SKM-1 treated with dmso at 0.1 percent for 144 hours (cell line): ENCODE results near the gene GZMM.

Experiments used
- DNase-seq: peaks from one replicate; lab custom pipeline; 2025; ENCODE audit not compliant: unreplicated experiment; lab: John Stamatoyannopoulos, UW

Gene GZMM

DNA sequence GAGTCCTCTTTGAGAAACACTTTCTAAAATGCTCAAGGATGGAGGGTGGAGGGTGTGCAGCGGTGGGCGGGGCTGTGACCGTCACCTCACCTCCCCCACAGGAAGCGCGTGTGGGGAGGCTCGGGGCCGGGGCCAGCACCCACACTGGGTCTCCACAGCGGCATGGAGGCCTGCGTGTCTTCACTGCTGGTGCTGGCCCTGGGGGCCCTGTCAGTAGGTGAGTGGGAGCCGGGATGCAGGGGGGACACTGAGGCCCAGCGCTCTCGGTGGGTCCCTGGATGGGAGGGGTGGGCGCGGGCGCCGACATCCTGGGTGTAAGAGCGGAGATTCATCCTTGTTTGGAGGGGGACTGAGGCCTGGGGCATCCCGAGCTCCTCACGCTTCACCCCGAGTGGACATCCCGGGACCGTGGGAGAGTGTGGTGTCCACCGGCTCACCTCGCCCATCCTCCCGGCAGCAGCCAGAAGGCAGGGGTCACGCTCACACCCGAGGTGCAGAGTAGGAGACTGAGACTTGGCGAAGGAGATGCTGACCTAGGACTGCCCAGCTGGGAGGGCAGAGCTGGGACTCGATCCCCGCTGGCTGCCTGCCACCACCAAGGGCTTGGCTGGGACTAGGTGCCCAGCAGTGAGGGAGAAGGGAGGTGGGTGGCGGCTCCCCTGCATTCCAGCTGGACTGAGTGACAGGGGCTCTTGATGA lies at the start of gene GZMM:
TSS of gene GZMM (plus strand) at position 144 of the 699 bp plus-strand sequence. CDS start at position 163, 19 bp downstream.
- DNase-seq: no peak

DNA sequence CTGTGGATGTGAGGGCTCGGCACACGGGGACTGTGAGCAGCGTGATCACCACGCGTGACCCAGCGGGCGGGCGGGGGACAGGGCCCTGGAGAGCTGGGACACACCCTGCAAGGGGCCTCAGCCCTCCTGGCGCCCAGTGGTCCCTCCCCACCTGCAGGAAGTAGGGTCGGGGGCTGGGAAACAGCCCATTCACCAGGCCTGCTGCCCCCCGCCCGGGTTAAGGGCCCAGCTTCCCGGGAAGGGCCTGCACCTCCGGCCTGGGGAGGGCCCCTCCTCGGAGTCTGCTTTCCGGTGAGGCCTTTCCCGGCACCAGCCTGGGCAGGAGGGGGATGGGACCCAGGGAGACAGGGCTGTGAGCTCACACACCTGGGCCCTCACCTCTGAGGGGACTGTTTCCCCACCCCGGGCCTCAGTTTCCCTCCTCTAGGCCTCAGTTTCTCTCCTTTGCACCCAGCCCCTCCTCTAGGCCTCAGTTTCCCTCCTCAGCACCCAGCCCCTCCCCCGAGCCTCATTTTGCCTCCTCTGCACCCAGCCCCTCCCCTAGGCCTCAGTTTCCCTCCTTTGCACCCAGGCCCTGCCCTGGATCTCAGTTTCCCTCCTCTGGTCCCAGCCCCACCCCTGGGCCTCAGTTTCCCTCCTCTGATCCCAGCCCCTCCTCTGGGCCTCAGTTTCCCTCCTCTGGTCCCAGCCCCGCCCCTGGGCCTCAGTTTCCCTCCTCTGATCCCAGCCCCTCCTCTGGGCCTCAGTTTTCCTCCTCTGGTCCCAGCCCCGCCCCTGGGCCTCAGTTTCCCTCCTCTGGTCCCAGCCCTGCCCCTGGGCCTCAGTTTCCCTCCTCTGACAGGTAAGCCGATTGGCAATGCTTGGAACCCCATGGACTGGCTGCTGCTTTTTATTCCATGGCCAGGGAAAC lies 49.4 kb upstream of the GZMM start:
- no peak for DNase-seq

- no peak for DNase-seq
These were observed 48.8 kb upstream of the GZMM start for GRCh38 chr19:495081-495401.

DNA sequence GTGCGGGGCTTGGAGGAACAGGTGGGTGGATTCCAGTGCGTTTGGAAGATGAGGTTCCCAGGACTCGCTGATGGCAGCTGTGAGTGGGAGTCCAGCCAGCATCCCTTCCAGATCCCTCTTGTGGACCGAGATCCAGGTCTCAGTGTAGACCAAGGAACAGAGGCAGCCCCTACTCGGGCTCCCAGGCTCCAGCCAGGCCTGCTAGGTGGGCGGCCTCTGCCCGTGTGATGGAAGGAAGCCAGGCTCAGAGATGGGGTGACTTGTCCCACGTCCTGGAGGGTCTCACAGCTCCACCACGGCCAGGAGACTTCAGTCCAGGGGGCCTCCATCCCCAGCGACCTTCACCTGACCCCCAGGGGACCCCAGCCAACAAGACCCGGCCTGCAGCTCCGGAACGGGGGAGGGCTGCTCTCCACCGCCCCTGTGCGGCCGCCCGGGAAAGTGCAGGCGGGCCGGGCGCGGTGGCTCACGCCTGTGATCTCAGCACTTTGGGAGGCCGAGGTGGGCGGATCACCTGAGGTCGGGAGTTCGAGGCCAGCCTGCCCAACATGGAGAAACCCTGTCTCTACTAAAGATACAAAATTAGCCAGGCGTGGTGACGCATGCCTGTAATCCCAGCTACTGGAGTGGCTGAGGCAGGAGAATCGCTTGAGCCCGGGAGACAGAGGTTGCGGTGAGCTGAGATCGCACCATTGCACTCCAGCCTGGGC lies 48.3 kb upstream of the GZMM start:
- no peak for DNase-seq

DNA sequence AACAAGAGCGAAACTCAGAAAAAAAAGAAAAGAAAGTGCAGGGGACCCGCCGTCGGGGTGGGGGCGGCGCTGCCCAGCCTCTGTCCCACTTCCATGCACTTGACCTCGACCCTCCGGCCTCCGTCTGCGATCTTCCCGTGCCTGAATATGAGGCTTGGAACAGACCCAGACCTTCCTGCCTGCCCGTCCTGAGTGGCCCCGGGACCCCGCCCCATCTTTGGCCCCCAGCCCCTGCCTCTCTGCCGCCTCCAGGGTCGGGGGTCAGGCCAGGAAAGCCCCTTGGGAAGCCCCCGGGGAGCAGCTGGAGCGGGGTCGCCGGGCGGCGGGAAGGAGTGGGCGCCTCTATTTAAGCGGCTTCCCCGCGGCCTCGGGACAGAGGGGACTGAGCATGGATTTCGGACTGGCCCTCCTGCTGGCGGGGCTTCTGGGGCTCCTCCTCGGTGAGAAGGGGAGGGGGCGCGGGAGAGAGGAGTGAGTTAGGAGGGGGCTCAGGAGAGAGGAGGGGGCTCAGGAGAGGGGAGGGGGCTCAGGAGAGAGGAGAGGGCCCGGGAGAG lies 47.7 kb upstream of the GZMM start, which contains the start of gene MADCAM1:
TSS of gene MADCAM1 (plus strand) at position 375 of the 554 bp plus-strand sequence. CDS start at position 389, 14 bp downstream.
- no peak for DNase-seq

DNA sequence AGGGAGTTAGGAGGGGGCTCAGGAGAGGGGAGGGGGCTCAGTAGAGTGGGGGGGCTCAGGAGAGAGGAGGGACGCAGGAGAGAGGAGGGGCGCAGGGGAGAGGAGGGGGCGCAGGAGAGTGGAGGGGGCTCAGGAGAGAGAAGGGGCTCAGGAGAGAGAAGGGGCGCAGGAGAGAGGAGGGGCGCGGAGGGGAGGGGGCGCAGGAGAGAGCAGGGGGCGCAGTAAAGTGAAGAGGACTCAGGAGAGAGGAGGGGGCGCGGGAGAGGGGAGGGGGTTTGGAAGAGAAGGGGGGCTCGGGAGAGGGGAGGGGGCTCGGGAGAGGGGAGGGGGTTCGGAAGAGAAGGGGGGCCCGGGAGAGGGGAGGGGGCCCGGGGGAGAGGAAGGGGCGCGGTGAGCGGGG lies 46.9 kb upstream of the GZMM start:
- DNase-seq: no peak

DNA sequence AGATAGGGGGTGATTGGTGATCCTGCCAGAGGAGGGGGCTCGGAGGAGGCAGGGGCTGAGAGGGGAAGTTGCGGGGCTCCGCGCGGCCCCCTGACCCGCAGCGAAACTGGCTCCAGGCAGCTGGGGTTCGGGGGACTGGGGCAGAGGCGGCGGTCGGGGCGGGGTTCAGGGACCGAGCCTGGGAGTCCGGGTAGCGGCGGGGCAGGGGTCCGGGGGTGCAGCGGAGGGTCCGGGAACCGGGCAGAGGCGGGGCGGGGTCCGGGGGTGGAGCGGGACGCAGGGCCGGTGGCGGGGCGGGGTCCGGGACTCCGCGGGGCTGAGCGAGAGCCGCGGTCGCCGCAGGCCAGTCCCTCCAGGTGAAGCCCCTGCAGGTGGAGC lies 46.4 kb upstream of the GZMM start:
- DNase-seq: no peak

- no peak for DNase-seq
These were observed 45.9 kb upstream of the GZMM start for GRCh38 chr19:497869-498510.

GRCh38 chr19:498511-498891 lies 45.4 kb upstream of the GZMM start:
- no peak for DNase-seq

DNA sequence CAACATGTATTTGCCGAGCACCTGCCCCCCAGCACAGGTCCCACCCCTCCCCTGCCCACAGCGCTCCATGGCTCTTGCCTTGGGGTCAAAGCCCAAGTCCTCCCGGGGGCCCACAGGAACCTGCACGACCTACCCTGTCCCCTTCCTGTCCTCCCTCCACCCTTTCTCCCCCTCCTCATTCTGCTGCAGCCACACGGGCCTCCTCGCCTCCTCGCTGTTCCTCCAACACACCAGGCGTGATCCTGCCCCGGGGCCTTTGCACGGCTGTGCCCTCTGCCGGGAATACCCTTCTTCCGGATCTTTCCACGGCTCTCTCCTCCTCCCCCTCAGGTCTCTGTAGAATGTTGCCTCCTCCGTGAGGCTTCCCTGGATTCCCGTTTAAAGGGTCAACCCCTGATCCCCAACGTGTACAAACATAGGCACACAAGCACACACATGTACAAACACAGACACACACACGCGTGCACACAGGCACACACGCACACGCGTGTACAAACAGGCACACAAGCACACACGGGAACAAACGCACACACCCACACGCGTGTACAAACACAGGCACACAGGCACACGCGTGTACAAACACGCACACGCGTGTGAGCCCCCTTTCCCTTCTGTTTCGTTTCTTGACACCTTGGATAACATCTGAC lies 44.8 kb upstream of the GZMM start:
- no peak for DNase-seq

DNA sequence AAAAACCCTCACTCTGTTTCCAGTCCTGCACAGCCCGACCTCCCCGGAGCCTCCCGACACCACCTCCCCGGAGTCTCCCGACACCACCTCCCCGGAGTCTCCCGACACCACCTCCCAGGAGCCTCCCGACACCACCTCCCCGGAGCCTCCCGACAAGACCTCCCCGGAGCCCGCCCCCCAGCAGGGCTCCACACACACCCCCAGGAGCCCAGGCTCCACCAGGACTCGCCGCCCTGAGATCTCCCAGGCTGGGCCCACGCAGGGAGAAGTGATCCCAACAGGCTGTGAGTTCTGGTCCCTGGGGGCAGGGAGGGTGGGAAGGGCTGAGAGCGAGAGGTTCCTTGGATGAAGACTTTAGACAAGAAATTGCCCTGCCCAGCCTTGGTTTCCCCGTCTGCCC lies 42.2 kb upstream of the GZMM start:
- DNase-seq: no peak

- no peak for DNase-seq
These were observed 39.2 kb upstream of the GZMM start for GRCh38 chr19:504616-505015.

DNA sequence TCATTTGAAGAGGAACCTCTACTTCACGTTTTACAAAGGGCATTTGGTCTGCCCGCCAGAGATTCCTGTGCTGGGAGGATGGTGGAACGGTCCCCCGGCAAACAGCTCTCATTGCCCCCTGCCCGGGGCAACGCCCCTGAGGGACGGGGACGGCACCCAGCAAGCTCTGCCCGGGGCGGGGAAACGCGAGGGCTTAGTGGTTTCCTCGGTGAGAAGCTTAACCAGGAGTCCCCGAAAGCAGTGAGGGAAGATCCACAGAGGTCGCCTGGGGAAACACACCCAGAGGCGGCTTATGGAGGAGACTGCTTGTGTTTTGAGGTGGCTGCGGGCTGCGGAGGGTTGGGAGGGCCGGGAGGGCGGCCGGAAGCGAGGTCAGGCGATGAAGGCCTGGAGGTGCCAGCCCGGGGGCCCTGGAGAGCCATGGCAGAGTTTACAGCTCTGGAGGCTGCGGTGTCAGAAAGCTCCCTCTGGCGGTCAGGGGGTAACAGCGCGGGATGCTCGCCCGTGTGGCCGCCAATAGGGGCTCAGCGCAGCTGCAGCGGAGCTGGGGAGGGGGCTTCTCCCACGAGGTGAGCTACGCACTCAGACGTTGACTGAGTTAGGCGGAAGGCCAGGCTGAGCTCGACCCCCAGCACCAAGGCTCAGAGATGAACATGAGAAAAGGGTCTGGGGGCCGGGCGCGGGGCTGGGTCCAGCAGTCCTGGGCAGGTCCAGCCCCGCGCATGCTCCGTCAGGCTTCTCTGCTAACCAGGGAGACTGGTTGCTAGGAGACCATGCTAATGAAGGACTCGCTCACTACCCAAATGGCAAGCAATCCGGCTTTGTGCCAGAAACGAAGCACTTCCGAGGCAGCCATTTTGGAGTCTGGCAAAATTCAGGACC lies 37.2 kb upstream of the GZMM start:
- DNase-seq: peak; percentile 98

DNA sequence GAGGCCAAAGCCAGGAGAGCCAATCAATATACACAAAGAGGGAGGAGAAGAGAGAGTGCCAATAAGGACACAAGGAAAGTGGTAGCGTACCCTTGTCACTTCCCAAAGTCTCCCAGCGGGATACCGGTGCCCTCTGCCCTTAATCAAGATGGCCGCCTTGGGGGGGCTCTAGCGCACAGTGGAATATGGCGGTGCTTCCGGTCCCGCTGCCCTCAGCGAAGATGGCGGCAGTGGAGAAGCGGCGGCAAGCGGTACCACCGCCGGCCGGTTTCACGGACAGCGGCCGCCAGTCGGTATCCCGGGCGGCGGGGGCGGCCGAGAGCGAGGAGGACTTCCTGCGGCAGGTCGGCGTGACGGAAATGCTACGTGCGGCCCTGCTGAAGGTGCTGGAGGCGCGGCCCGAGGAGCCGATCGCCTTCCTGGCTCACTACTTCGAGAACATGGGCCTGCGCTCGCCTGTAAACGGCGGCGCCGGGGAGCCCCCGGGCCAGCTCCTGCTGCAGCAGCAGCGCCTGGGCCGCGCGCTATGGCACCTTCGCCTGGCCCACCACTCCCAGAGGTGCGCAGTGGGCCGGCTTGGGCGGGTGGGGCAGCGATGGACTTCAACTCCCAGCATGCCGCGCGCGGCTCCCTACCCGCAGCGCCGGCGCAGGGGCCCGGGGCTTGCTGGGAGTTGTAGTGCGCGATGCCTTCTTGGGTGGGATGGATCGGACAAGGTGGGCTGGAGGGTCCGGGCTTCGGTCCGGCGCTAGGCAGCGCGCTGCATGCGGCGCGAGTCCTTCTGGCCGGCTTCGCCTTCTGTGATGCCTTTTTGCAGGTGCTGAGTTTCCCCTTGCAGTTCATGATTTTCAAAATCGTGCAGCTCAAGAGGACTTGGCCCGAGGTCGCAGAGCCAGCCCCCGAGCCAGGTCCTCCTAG lies 36.3 kb upstream of the GZMM start, which contains the start of gene TPGS1:
TSS of gene TPGS1 (plus strand) at position 212 of the 918 bp plus-strand sequence. CDS start at position 222, 10 bp downstream.
- peak; percentile 75 for DNase-seq

GRCh38 chr19:508204-509150 lies 35.4 kb upstream of the GZMM start:
- no peak for DNase-seq

DNA sequence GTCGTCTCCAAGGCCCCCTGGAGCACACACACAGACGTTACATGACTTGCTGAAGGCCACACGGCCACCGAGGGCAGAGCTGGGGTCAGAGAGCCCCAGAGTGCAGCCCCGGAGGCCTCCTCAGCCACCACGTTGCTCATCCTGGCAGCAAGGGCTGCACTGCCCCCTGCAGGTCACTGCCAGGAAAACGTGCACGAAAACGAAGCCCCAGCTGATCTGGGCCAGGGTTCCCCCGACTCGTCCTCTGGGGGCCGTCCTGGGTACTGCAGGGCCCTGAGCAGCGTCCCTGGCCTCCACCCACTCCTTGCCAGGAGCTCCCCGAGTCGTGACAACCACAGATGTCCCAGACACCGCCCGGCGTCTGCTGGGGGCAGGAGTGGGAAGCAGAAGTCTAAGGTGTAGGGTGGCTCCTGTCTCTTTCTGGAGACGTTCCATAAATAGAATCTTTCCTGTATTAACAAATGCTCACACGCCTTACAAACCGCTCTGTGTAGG lies 33.2 kb upstream of the GZMM start:
- DNase-seq: peak; percentile 93
